HL-60 (cell line): ENCODE data around the gene ENOX1.

ENCODE experiments used
- DNase-seq, 2 experiments: peaks; one replicate each; pipeline ENCODE4 v3.0.0-alpha.2; 2010 to 2020; ENCODE audit warnings: low read depth in 1 of 2, low spot score in 1 of 2
- H3K27ac ChIP-seq: fragments of 250-450 bp; sonication (Bioruptor Pico); replicated peaks from 2 replicates; pipeline ENCODE4 v1.5.1; 2020; ENCODE audit warnings: mild to moderate bottlenecking, moderate library complexity
- H3K27me3 ChIP-seq: fragments of 250-450 bp; sonication (Bioruptor Pico); 2 replicates; pipeline ENCODE4 v1.5.1; 2021; ENCODE audit warnings: mild to moderate bottlenecking, moderate library complexity; ENCODE audit not compliant: insufficient read depth, poor library complexity, severe bottlenecking
- H3K4me3 ChIP-seq: replicated peaks from 2 replicates; pipeline ENCODE4 v1.5.1; 2011; ENCODE audit warnings: mild to moderate bottlenecking, control low read depth, low read length; ENCODE audit not compliant: insufficient read depth
- CTCF ChIP-seq: IDR thresholded peaks from one replicate; pipeline ENCODE4 v1.5.1; 2011; ENCODE audit warnings: low read length, control low read depth, inconsistent platforms; ENCODE audit not compliant: insufficient read depth
- GABPA ChIP-seq: IDR thresholded peaks from 2 replicates; pipeline ENCODE4 v1.6.1; 2012; ENCODE audit warnings: low read depth
- POLR2AphosphoS5 ChIP-seq: IDR thresholded peaks from 2 replicates; pipeline ENCODE4 v1.6.1; 2012; ENCODE audit warnings: low read depth
- REST ChIP-seq: IDR thresholded peaks from 2 replicates; pipeline ENCODE4 v1.6.1; 2012; ENCODE audit warnings: low read depth; ENCODE audit not compliant: insufficient replicate concordance
- SPI1 ChIP-seq: IDR thresholded peaks from 2 replicates; pipeline ENCODE4 v1.6.1; 2012; ENCODE audit warnings: low read depth, mild to moderate bottlenecking, borderline replicate concordance

The ENOX1 gene

GRCh38 chr13:43802511-43802910, 15.7 kb upstream of the ENOX1 start:
- no peak for DNase-seq
- peaks cover 4% of the 10 kb centered on the region for H3K27me3 ChIP-seq
- no peak overlapping the region for H3K27ac ChIP-seq
- no peak overlapping the region for H3K4me3 ChIP-seq
- TF ChIP-seq CTCF (no peak), REST (no peak)

DNA sequence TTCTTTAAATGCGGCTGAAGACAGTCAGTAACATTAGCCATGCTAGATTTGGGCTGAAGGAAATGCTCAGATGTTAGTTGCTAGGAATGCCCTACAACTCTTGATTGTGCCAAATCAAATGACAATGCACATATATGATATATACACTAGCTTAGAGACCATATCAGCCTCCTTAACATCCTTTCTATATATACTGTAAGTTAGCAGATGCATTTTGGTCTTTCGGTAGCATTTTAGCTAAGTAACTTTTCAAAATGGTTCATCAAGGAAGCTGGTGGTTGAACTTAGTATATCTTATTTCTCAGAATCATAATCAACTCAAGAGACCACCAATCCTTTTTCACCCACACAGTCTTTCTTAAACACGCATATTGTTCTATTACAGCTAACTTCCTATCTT, 14.1 kb upstream of the ENOX1 start:
- DNase-seq = no peak
- no peak overlapping the region for H3K27ac ChIP-seq
- H3K4me3 ChIP-seq = no peak overlapping the region
- no peak for TF ChIP-seq POLR2AphosphoS5
- no peak for TF ChIP-seq GABPA
- TF ChIP-seq CTCF = no peak
- TF ChIP-seq SPI1 = no peak
- no peak for TF ChIP-seq REST
- H3K27me3 ChIP-seq = peaks cover 6% of the 10 kb centered on the region

GRCh38 chr13:43799191-43799590, 12.4 kb upstream of the ENOX1 start:
- TF ChIP-seq GABPA (no peak), REST (no peak), POLR2AphosphoS5 (no peak), CTCF (no peak), SPI1 (no peak)
- DNase-seq = no peak
- H3K27me3 ChIP-seq = peaks cover 9% of the 10 kb centered on the region
- no peak overlapping the region for H3K27ac ChIP-seq
- no peak overlapping the region for H3K4me3 ChIP-seq
